ENCODE data around the gene DHX16. TPM values are rescaled to one million over a fixed set of nuclear protein-coding genes. Genes with fewer than 3 reads are reported as not detected.
A peak's percentile ranks its signal among the peaks of the same experiment; 100 is the strongest.

The DHX16 gene
- total and polyA plus RNA-seq, 2 experiments from 2014 or later, result 23.6 to 30.6 TPM

DNA sequence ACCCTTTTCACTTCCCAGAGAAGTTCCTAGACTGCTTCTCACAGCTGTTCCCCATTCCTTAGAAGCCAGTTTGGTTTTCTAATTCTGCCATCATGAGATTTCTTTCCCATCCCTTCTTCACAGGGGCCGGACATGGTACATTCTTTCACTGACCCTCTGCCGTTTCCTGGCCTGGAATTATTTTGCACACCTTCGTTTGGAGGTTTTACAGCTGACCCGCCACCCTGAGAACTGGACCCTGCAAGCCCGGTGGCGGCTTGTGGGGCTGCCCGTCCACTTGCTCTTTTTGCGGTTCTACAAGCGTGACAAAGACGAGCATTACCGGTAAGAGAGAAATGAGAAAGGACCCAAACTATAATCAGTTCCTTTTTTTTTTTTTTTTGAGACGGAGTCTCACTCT lies 21.7 kb downstream of the DHX16 start:
- no peak overlapping the region for H3K4me3 ChIP-seq
- H4K20me1 ChIP-seq (ENCODE audit: insufficient read depth), result no peaks in the 10 kb centered on the region
- H3K4me1 ChIP-seq (ENCODE audit: insufficient read depth), result 0 out of 2 replicates have a peak, but pooled peaks cover 4% of the 10 kb centered on the region
- H3K4me2 ChIP-seq (ENCODE audit: unreplicated experiment), result no peak overlapping the region
- H2AFZ ChIP-seq, result no peak overlapping the region
- peaks cover 4% of the 10 kb centered on the region; the same call in 1 of the 2 replicates for H3F3A ChIP-seq (ENCODE audit: insufficient read depth)
- no peak overlapping the region for H3K9ac ChIP-seq
- H3K79me2 ChIP-seq (ENCODE audit: insufficient read depth), result peaks cover 37% of the 10 kb centered on the region
- no peaks in the 10 kb centered on the region for H3K9me2 ChIP-seq (ENCODE audit: insufficient read depth)
- in situ Hi-C loops (cut with MboI), result no loop called here
- H3K36me3 ChIP-seq (ENCODE audit: low read depth), result peaks cover 14% of the 10 kb centered on the region; the same call in 1 of the 2 replicates
- H3K27ac ChIP-seq, result no peak overlapping the region
- DNase-seq, result no peak
- no peak for TF ChIP-seq EZH2phosphoT487 (IDR thresholded peaks at IDR 0.05; ENCODE audit: insufficient read depth, low read depth)
- no peak for TF ChIP-seq EZH2 (IDR thresholded peaks at IDR 0.05; ENCODE audit: insufficient read depth, poor library complexity, severe bottlenecking)
- 90 to 91% methylated on average over 12 of the region's 12 CpGs for WGBS, 2 experiments (ENCODE audit: low coverage in 1 of 2, low lambda C conversion rate in 2 of 2, missing lambda C conversion rate in 2 of 2)
- no peaks in the 10 kb centered on the region for H3K27me3 ChIP-seq (replicated peaks; ENCODE audit: insufficient read depth)
- H3K9me3 ChIP-seq (ENCODE audit: low read depth), result no peaks in the 10 kb centered on the region

DNA sequence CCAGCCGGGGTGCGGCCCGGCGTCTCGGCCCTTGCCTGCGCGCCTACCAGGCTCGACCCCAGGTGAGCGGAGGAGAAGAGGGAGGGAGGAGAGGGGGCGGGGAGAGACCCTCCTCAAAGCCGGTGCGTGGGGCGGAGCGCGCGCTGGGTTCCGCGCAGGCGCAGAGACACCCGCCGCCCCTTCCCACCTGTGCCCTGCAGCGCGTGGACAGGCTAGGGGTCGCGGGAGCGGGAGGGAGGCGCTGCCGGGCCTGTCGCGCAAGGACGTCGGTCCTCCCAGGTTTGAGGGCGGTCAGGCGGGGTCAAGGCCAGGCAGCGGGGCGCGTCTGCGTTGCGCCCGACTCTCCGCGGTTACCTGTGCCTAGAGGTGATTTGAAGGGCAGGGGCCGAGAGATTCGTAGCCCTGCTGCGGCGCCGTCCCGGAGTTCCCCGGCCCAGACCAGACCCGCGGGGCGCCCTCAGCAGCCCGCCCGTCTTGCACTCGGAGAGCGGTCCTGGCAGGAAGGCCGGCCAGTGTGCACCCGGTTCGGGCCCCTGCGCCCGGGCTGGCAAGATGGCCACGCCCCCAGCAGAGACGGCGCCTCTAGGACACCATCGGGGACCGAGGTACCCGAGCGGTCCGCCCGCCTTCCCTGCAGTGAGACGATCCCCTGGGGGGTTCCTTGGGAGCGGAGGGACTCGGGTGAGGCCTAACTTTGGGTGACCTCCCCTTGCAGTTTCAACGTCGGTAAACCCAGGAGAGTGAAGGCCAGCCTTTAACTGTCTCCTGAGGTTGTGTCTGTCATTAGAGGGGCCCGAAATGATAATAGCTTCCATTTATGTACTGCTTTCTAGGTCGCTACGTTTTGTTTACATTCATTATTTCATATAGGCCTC lies 25.3 kb downstream of the DHX16 start:
- H3K27ac ChIP-seq, result peak overlapping the region; percentile 36
- WGBS, 2 experiments (ENCODE audit: low coverage in 1 of 2, low lambda C conversion rate in 2 of 2, missing lambda C conversion rate in 2 of 2), result 1 to 2% methylated on average over 55 to 66 of the region's 78 CpGs

DNA sequence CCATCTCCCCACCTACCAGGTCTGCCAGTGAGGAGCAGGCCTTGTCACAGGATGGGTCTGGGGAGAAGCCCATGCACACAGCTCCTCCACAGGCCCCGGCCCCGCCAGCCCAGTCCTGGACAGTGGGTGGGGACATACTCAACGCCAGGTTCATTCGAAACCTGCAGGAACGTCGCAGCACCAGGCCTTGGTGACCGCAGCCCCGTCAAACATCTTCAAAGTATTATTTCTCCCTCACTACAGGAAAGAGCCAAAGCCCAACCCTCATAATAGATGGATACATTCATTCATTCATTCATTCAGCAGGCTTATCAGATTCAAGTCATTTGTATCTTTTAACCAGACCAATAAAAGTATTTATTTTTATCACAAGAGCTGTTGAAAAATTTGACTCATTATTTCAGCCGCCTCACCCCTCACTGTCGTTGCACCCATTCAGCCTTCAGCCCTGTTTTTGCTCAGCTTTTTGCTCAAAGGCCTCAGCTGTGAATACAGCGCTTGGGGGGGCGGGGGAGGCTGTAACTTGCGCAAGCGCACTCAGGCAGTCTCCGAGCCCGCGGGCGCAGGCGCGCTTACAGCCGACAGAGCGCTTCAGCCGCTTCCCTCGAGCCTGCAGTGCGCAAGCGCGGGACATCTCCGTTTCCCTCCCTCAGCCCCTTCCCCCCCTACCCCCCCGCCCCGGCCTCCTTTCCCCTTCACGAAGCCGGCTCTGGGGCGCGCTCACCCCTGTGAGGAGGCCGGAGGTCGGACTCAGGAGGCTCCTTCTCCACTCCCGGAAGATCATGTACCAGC lies 26.2 kb downstream of the DHX16 start, which contains the start of gene C6orf136:
C6orf136 (plus strand) TSS at position 684 of the 792 bp plus-strand sequence; CDS start at position 783, 99 bp downstream.
- in situ Hi-C loops (cut with MboI), result no loop called here
- Histone ChIP-seq H4K20me1 (ENCODE audit: insufficient read depth) (no peaks in the 10 kb centered on the region), H3K9ac (peak within 1 kb of the TSS; percentile 78), H3K27me3 (replicated peaks; ENCODE audit: insufficient read depth) (no peaks in the 10 kb centered on the region), H3F3A (ENCODE audit: insufficient read depth) (peaks cover 4% of the 10 kb centered on the region; the same call in 1 of the 2 replicates), H2AFZ (peak within 1 kb of the TSS; percentile 82), H3K36me3 (ENCODE audit: low read depth) (0 out of 2 replicates have a peak, but pooled peaks cover 2% of the 10 kb centered on the region), H3K4me1 (ENCODE audit: insufficient read depth) (0 out of 2 replicates have a peak, but pooled peaks cover 4% of the 10 kb centered on the region), H3K4me2 (ENCODE audit: unreplicated experiment) (peak within 1 kb of the TSS; percentile 86), H3K9me3 (ENCODE audit: low read depth) (no peaks in the 10 kb centered on the region), H3K79me2 (ENCODE audit: insufficient read depth) (peaks cover 47% of the 10 kb centered on the region), H3K4me3 (peak within 1 kb of the TSS; percentile 79), H3K27ac (peak within 1 kb of the TSS; percentile 36), H3K9me2 (ENCODE audit: insufficient read depth) (no peaks in the 10 kb centered on the region)
- DNase-seq, result peak; percentile 96
- 14 to 24% methylated on average over 16 to 37 of the region's 37 CpGs for WGBS, 2 experiments (ENCODE audit: low coverage in 1 of 2, low lambda C conversion rate in 2 of 2, missing lambda C conversion rate in 2 of 2)
- no peak for TF ChIP-seq EZH2 (IDR thresholded peaks at IDR 0.05; ENCODE audit: insufficient read depth, poor library complexity, severe bottlenecking)
- no peak for TF ChIP-seq EZH2phosphoT487 (IDR thresholded peaks at IDR 0.05; ENCODE audit: insufficient read depth, low read depth)

More for the DNA sequence above, 25.3 kb downstream of the DHX16 start:
- H3K9me2 ChIP-seq (ENCODE audit: insufficient read depth), result no peaks in the 10 kb centered on the region
- in situ Hi-C loops (cut with MboI), result no loop called here
- DNase-seq, result peak; percentile 87
- peak overlapping the region; percentile 82 for H2AFZ ChIP-seq
- peak overlapping the region; percentile 86 for H3K4me2 ChIP-seq (ENCODE audit: unreplicated experiment)
- TF ChIP-seq EZH2 (IDR thresholded peaks at IDR 0.05; ENCODE audit: insufficient read depth, poor library complexity, severe bottlenecking) (no peak), EZH2phosphoT487 (IDR thresholded peaks at IDR 0.05; ENCODE audit: insufficient read depth, low read depth) (no peak)
- no peaks in the 10 kb centered on the region for H4K20me1 ChIP-seq (ENCODE audit: insufficient read depth)
- peaks cover 4% of the 10 kb centered on the region; the same call in 1 of the 2 replicates for H3F3A ChIP-seq (ENCODE audit: insufficient read depth)
- H3K4me3 ChIP-seq, result peak overlapping the region; percentile 79
- no peaks in the 10 kb centered on the region for H3K27me3 ChIP-seq (replicated peaks; ENCODE audit: insufficient read depth)
- 0 out of 2 replicates have a peak, but pooled peaks cover 6% of the 10 kb centered on the region for H3K36me3 ChIP-seq (ENCODE audit: low read depth)
- H3K9me3 ChIP-seq (ENCODE audit: low read depth), result no peaks in the 10 kb centered on the region
- H3K79me2 ChIP-seq (ENCODE audit: insufficient read depth), result peaks cover 47% of the 10 kb centered on the region
- peak overlapping the region; percentile 78 for H3K9ac ChIP-seq
- H3K4me1 ChIP-seq (ENCODE audit: insufficient read depth), result 0 out of 2 replicates have a peak, but pooled peaks cover 4% of the 10 kb centered on the region

DNA sequence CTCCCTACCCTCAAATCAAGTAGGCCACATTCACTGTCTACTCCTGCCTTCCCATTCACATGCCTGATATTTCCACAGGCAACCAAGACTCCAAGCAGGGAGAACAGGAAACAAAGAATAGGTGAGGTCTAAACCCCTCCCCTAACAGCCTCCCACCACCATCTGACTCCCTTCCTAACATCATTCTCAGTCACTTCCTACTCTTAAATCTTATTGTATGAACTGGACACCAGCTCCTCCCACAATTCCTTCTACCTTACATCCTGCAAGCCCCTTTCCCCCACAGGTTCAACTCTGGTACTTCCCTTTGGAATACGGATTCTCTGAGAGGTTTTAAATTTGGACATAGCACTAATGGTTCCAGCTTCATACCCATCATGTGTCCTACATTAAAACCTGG lies 26.8 kb downstream of the DHX16 start:
- Histone ChIP-seq H3K36me3 (ENCODE audit: low read depth) (no peaks in the 10 kb centered on the region; the same call in 1 of the 2 replicates), H3K79me2 (ENCODE audit: insufficient read depth) (peaks cover 47% of the 10 kb centered on the region), H3K27ac (no peak overlapping the region), H3K4me1 (ENCODE audit: insufficient read depth) (0 out of 2 replicates have a peak, but pooled peaks cover 4% of the 10 kb centered on the region), H2AFZ (no peak overlapping the region), H3K4me2 (ENCODE audit: unreplicated experiment) (no peak overlapping the region), H3K9me2 (ENCODE audit: insufficient read depth) (no peaks in the 10 kb centered on the region), H3K9me3 (ENCODE audit: low read depth) (no peaks in the 10 kb centered on the region), H3K9ac (peak overlapping the region; percentile 78), H3K4me3 (no peak overlapping the region), H3F3A (ENCODE audit: insufficient read depth) (peaks cover 4% of the 10 kb centered on the region; the same call in 1 of the 2 replicates), H3K27me3 (replicated peaks; ENCODE audit: insufficient read depth) (no peaks in the 10 kb centered on the region), H4K20me1 (ENCODE audit: insufficient read depth) (no peaks in the 10 kb centered on the region)
- TF ChIP-seq EZH2phosphoT487 (IDR thresholded peaks at IDR 0.05; ENCODE audit: insufficient read depth, low read depth) (no peak), EZH2 (IDR thresholded peaks at IDR 0.05; ENCODE audit: insufficient read depth, poor library complexity, severe bottlenecking) (no peak)
- 46 to 58% methylated on average over 1 of the region's 1 CpG for WGBS, 2 experiments (ENCODE audit: low coverage in 1 of 2, low lambda C conversion rate in 2 of 2, missing lambda C conversion rate in 2 of 2)
- DNase-seq, result no peak
- in situ Hi-C loops (cut with MboI), result no loop called here
